ENCODE data around the gene RASL10B. TPM values are rescaled to one million over a fixed set of nuclear protein-coding genes. Genes with fewer than 3 reads are reported as not detected.

Gene RASL10B
- total RNA-seq, 1 experiment from 2014 or later: 17.4 TPM

DNA sequence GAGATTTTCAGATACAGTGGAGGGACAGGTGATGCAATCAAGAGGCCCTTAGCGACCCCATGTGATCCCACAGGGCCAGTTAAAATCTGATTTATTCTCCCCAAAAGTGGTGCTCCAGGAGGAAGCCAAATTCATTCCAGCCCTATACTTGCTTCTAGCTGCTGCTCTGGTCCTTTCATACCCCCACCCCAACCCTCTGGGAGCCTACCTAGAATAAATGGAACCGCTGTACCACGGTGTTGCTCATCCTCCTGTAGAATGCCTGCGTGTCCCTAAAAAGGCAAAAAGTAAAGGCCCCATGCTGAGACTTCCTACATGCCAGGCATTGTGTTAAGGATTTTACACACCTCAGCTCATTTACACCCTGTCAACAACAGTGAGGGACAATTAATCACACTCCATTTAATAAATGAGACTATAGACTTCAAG, 2.0 kb upstream of the RASL10B start (continued):
- TF ChIP-seq, protein P1, sequence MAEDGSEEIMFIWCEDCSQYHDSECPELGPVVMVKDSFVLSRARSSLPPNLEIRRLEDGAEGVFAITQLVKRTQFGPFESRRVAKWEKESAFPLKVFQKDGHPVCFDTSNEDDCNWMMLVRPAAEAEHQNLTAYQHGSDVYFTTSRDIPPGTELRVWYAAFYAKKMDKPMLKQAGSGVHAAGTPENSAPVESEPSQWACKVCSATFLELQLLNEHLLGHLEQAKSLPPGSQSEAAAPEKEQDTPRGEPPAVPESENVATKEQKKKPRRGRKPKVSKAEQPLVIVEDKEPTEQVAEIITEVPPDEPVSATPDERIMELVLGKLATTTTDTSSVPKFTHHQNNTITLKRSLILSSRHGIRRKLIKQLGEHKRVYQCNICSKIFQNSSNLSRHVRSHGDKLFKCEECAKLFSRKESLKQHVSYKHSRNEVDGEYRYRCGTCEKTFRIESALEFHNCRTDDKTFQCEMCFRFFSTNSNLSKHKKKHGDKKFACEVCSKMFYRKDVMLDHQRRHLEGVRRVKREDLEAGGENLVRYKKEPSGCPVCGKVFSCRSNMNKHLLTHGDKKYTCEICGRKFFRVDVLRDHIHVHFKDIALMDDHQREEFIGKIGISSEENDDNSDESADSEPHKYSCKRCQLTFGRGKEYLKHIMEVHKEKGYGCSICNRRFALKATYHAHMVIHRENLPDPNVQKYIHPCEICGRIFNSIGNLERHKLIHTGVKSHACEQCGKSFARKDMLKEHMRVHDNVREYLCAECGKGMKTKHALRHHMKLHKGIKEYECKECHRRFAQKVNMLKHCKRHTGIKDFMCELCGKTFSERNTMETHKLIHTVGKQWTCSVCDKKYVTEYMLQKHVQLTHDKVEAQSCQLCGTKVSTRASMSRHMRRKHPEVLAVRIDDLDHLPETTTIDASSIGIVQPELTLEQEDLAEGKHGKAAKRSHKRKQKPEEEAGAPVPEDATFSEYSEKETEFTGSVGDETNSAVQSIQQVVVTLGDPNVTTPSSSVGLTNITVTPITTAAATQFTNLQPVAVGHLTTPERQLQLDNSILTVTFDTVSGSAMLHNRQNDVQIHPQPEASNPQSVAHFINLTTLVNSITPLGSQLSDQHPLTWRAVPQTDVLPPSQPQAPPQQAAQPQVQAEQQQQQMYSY (CRISPR knock-in tag; IDR thresholded peaks at IDR 0.05): no peak
- TF ChIP-seq SOX15 (CRISPR knock-in tag; IDR thresholded peaks at IDR 0.05): no peak

DNA sequence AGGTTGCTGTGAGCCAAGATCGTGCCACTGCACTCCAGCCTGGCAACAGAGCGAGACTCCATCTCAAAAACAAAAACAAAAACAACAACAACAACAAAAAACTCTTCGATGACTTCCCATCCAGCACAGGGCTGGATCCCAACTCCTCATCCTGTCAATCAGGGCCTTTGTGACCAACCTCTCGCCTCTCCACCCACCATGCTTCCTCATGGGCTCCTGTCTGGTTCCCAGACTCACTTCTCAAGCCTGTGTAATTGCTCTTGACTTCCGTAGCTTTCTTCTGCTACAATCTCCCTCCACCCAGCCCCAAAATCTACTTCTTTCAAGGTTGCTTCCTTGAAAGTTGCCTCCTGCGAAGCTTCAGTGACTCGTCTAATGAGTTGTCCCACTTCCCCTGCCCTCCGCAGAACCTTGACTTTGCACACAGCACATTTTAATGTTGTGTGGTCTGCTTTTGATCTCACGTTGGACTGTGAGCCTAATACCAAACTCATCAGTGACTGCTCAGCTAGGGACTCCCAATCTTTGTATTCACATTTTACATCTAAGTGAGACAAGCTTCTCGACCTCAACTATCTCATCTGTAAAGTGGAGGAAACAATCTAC, 936 bp upstream of the RASL10B start:
- DNase-seq (ENCODE audit: low spot score) (no peak), ATAC-seq (no peak)
- ChIA-PET CTCF (interaction anchor here (1.5 to 8.1 kb wide), 6 partner anchors 11 to 135 kb away, joined by 7 to 85 read pairs (median 16); partner anchors contain the start of gene TAF15), POLR2A (no interaction called here)
- Mint-ChIP-seq H3K9me3 (no peaks in the 10 kb centered on the region), H3K36me3 (0 out of 2 replicates have a peak, but pooled peaks cover 5% of the 10 kb centered on the region), H3K27me3 (ENCODE audit: low read depth) (peaks cover 16% of the 10 kb centered on the region), H3K4me1 (peaks cover 47% of the 10 kb centered on the region), H3K4me3 (peak overlapping the region; percentile 69), H3K27ac (no peak overlapping the region)
- TF ChIP-seq, protein P2, sequence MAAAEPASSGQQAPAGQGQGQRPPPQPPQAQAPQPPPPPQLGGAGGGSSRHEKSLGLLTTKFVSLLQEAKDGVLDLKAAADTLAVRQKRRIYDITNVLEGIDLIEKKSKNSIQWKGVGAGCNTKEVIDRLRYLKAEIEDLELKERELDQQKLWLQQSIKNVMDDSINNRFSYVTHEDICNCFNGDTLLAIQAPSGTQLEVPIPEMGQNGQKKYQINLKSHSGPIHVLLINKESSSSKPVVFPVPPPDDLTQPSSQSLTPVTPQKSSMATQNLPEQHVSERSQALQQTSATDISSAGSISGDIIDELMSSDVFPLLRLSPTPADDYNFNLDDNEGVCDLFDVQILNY (CRISPR knock-in tag; IDR thresholded peaks at IDR 0.05): no peak

DNA sequence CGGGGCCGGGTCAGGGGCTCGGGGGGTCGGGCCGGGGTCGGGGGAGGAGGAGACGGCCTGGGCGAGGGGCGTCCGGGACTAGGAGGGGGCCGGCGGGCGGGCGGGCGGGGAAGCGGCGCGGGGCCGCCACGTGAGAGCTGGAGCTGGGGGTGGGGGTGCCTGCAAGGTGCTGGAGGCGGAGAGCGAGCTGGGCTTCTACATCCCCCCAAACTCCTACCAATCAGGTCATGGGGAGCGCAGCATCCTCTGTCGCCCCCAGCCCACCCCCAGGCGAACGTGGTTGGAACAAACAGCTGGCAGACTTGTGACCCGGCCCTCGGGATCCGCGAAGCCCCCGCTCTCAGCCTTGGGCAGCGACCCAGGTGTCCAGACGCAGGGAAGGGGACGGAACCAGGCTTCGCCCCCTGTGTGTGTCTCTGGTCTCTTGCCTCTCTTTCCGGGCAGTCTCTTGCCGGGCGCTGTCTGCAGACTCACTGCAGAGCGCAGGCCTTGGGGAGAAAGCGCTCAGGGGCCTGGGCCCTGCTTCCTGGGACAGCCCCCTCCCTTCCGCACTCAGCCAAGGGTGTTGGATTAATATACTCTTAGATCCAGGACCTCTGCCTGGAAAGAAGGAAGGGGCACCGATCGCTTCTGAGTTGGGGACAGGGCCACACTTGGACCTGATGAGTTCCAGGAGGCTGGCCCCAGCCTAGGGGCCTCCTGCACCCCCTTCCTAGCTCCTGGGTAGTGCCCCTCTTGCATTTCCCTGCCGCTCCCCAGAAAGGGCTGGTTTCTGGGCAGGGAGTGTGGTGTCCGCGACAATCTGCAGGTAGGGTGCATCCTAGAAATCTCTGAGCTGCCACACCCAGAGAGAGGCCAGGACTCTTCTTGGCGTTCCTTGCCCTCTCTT, 722 bp downstream of the RASL10B start:
- Mint-ChIP-seq H3K27ac (no peak overlapping the region), H3K4me3 (peak overlapping the region; percentile 85), H3K4me1 (peaks cover 35% of the 10 kb centered on the region), H3K27me3 (ENCODE audit: low read depth) (peaks cover 16% of the 10 kb centered on the region), H3K36me3 (no peaks in the 10 kb centered on the region), H3K9me3 (no peaks in the 10 kb centered on the region)
- CTCF ChIA-PET: interaction anchor here (0.9 to 8.1 kb wide), 10 partner anchors 9 to 139 kb away, joined by 3 to 85 read pairs (median 10); partner anchors contain the start of gene TAF15
- no peak for TF ChIP-seq RORB (CRISPR knock-in tag; IDR thresholded peaks at IDR 0.05)
- TF ChIP-seq, protein P3, sequence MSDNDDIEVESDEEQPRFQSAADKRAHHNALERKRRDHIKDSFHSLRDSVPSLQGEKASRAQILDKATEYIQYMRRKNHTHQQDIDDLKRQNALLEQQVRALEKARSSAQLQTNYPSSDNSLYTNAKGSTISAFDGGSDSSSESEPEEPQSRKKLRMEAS (CRISPR knock-in tag; IDR thresholded peaks at IDR 0.05): peak; percentile 2; the same call in 1 of the 2 replicates
- TF ChIP-seq, protein P4, sequence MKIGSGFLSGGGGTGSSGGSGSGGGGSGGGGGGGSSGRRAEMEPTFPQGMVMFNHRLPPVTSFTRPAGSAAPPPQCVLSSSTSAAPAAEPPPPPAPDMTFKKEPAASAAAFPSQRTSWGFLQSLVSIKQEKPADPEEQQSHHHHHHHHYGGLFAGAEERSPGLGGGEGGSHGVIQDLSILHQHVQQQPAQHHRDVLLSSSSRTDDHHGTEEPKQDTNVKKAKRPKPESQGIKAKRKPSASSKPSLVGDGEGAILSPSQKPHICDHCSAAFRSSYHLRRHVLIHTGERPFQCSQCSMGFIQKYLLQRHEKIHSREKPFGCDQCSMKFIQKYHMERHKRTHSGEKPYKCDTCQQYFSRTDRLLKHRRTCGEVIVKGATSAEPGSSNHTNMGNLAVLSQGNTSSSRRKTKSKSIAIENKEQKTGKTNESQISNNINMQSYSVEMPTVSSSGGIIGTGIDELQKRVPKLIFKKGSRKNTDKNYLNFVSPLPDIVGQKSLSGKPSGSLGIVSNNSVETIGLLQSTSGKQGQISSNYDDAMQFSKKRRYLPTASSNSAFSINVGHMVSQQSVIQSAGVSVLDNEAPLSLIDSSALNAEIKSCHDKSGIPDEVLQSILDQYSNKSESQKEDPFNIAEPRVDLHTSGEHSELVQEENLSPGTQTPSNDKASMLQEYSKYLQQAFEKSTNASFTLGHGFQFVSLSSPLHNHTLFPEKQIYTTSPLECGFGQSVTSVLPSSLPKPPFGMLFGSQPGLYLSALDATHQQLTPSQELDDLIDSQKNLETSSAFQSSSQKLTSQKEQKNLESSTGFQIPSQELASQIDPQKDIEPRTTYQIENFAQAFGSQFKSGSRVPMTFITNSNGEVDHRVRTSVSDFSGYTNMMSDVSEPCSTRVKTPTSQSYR (CRISPR knock-in tag; IDR thresholded peaks at IDR 0.05): no peak
- ATAC-seq (peak; percentile 32), DNase-seq (ENCODE audit: low spot score) (no peak)
- POLR2A ChIA-PET: interaction anchor here (0.5 to 1.6 kb wide), 5 partner anchors 7 to 116 kb away, joined by 3 to 7 read pairs (median 3); partner anchors contain the start of gene TAF15

DNA sequence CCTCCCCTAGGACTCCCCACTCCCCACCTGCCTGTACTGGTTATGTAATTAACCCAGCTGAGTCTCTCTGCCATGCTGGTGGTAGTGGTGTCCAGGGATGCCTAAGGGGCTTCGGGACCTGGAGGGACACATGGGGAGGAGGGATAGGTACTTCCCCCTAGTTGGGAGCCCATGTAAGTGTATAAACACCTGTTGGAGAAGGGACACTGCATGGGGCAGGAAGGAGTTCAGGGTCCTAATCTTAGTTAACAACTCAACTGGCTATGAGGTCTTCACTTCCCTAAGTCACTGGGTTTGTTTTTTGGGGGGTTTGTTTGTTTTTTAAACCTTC, 1.3 kb downstream of the RASL10B start:
- Mint-ChIP-seq H3K27me3 (ENCODE audit: low read depth) (peaks cover 16% of the 10 kb centered on the region), H3K27ac (no peak overlapping the region), H3K4me1 (peaks cover 31% of the 10 kb centered on the region), H3K4me3 (peak overlapping the region; percentile 85), H3K9me3 (no peaks in the 10 kb centered on the region), H3K36me3 (no peaks in the 10 kb centered on the region)
- POLR2A ChIA-PET: interaction anchor here (0.5 to 1.6 kb wide), 4 partner anchors 8 to 117 kb away, joined by 3 to 7 read pairs (median 4); partner anchors contain the start of gene TAF15
- TF ChIP-seq, protein P5, sequence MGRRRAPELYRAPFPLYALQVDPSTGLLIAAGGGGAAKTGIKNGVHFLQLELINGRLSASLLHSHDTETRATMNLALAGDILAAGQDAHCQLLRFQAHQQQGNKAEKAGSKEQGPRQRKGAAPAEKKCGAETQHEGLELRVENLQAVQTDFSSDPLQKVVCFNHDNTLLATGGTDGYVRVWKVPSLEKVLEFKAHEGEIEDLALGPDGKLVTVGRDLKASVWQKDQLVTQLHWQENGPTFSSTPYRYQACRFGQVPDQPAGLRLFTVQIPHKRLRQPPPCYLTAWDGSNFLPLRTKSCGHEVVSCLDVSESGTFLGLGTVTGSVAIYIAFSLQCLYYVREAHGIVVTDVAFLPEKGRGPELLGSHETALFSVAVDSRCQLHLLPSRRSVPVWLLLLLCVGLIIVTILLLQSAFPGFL (CRISPR knock-in tag; IDR thresholded peaks at IDR 0.05; ENCODE audit: borderline replicate concordance): no peak
- CTCF ChIA-PET: interaction anchor here (1.9 to 8.1 kb wide), 5 partner anchors 9 to 139 kb away, joined by 5 to 85 read pairs (median 17); no protein-coding TSS in a partner anchor
- ATAC-seq (no peak), DNase-seq (ENCODE audit: low spot score) (no peak)
